Measurements from ENCODE around the gene TRAM2. TPM values are rescaled to one million over a fixed set of nuclear protein-coding genes. Genes with fewer than 3 reads are reported as not detected.

The TRAM2 gene
- total and polyA plus RNA-seq, 4 experiments from 2014 or later, result 2.7 to 11.3 (median 7.5) TPM

GRCh38 chr6:52514514-52514913 lies 62.3 kb downstream of the TRAM2 start:
- intact Hi-C loops (cut with micrococcal nuclease), result no loop called here
- H3K4me1 Mint-ChIP-seq, result peaks cover 0 to 4% (median 2%) of the 10 kb centered on the region in 4 donors
- H3K27me3 ChIP-seq (ENCODE audit: insufficient read depth, low read length), result no peaks in the 10 kb centered on the region
- H3K4me3 Mint-ChIP-seq, result no peak overlapping the region
- peaks cover 8% of the 10 kb centered on the region for H3K36me3 ChIP-seq (ENCODE audit: insufficient read depth, low read length)
- no peak overlapping the region for H3K27ac Mint-ChIP-seq
- H3K27ac ChIP-seq (ENCODE audit: low read depth, low read length), result no peak overlapping the region
- ChIA-PET CTCF (ENCODE audit: partially characterized antibody) (no interaction called here), POLR2A (ENCODE audit: partially characterized antibody) (no interaction called here)
- H3K4me3 ChIP-seq (ENCODE audit: low read length in 2 of 2), result no peak overlapping the region
- H3K27me3 Mint-ChIP-seq, result no peaks in the 10 kb centered on the region
- no peaks in the 10 kb centered on the region for H3K4me1 ChIP-seq (ENCODE audit: insufficient read depth, low read length)
- H3K9me3 Mint-ChIP-seq, result peaks cover 0 to 2% (median 0%) of the 10 kb centered on the region in 8 donors
- DNase-seq, result no peak
- peaks cover 51 to 68% of the 10 kb centered on the region in 2 donors for H3K36me3 Mint-ChIP-seq
- no peaks in the 10 kb centered on the region for H3K9me3 ChIP-seq (ENCODE audit: control insufficient read depth in 1 of 2, low read length in 2 of 2)

- Mint-ChIP-seq H3K27ac (peak overlapping the region in 1 of 7 donors; percentile 72), H3K4me3 (no peak overlapping the region), H3K9me3 (peaks cover 0 to 2% (median 0%) of the 10 kb centered on the region in 8 donors), H3K4me1 (peaks cover 0 to 4% (median 1%) of the 10 kb centered on the region in 4 donors), H3K27me3 (no peaks in the 10 kb centered on the region), H3K36me3 (peaks cover 53 to 70% of the 10 kb centered on the region in 2 donors)
- H3K4me1 ChIP-seq (ENCODE audit: insufficient read depth, low read length), result no peaks in the 10 kb centered on the region
- H3K9me3 ChIP-seq (ENCODE audit: control insufficient read depth in 1 of 2, low read length in 2 of 2), result no peaks in the 10 kb centered on the region
- H3K27me3 ChIP-seq (ENCODE audit: insufficient read depth, low read length), result no peaks in the 10 kb centered on the region
- no peak overlapping the region for H3K4me3 ChIP-seq (ENCODE audit: low read length in 2 of 2)
- no peak overlapping the region for H3K27ac ChIP-seq (ENCODE audit: low read depth, low read length)
- POLR2A ChIA-PET (ENCODE audit: partially characterized antibody), result no interaction called here
- peaks cover 8% of the 10 kb centered on the region for H3K36me3 ChIP-seq (ENCODE audit: insufficient read depth, low read length)
- CTCF ChIA-PET (ENCODE audit: partially characterized antibody), result no interaction called here
- no peak for DNase-seq
- intact Hi-C loops (cut with micrococcal nuclease), result no loop called here
Observed at GRCh38 chr6:52513896-52514295, 63.0 kb downstream of the TRAM2 start.

- H3K9me3 Mint-ChIP-seq, result peaks cover 0 to 2% (median 0%) of the 10 kb centered on the region in 8 donors
- Histone ChIP-seq H3K27me3 (ENCODE audit: insufficient read depth, low read length) (no peaks in the 10 kb centered on the region), H3K4me1 (ENCODE audit: insufficient read depth, low read length) (no peaks in the 10 kb centered on the region), H3K9me3 (ENCODE audit: control insufficient read depth in 1 of 2, low read length in 2 of 2) (no peaks in the 10 kb centered on the region), H3K4me3 (ENCODE audit: low read length in 2 of 2) (no peak overlapping the region), H3K27ac (ENCODE audit: low read depth, low read length) (no peak overlapping the region), H3K36me3 (ENCODE audit: insufficient read depth, low read length) (peaks cover 8% of the 10 kb centered on the region)
- CTCF ChIA-PET (ENCODE audit: partially characterized antibody), result no interaction called here
- peaks cover 56 to 72% of the 10 kb centered on the region in 2 donors for H3K36me3 Mint-ChIP-seq
- intact Hi-C loops (cut with micrococcal nuclease), result no loop called here
- peak overlapping the region in 3 of 7 donors; percentile 42 to 72 (median 61) for H3K27ac Mint-ChIP-seq
- H3K4me1 Mint-ChIP-seq, result peaks cover 0 to 4% (median under 1%) of the 10 kb centered on the region in 4 donors
- POLR2A ChIA-PET (ENCODE audit: partially characterized antibody), result no interaction called here
- H3K4me3 Mint-ChIP-seq, result no peak overlapping the region
- H3K27me3 Mint-ChIP-seq, result no peaks in the 10 kb centered on the region
- no peak for DNase-seq
Observed at GRCh38 chr6:52513464-52513863, 63.4 kb downstream of the TRAM2 start.

GRCh38 chr6:52512199-52512598 lies 64.7 kb downstream of the TRAM2 start:
- no peaks in the 10 kb centered on the region for H3K27me3 ChIP-seq (ENCODE audit: insufficient read depth, low read length)
- no peaks in the 10 kb centered on the region for H3K4me1 ChIP-seq (ENCODE audit: insufficient read depth, low read length)
- Mint-ChIP-seq H3K9me3 (no peaks in the 10 kb centered on the region), H3K27ac (peak overlapping the region in 2 of 7 donors; percentile 23 to 29), H3K4me3 (no peak overlapping the region), H3K27me3 (no peaks in the 10 kb centered on the region), H3K36me3 (peaks cover 66 to 84% of the 10 kb centered on the region in 2 donors), H3K4me1 (peaks cover 0 to 4% (median under 1%) of the 10 kb centered on the region in 4 donors)
- H3K27ac ChIP-seq (ENCODE audit: low read depth, low read length), result no peak overlapping the region
- intact Hi-C loops (cut with micrococcal nuclease), result no loop called here
- ChIA-PET POLR2A (ENCODE audit: partially characterized antibody) (no interaction called here), CTCF (ENCODE audit: partially characterized antibody) (no interaction called here)
- H3K36me3 ChIP-seq (ENCODE audit: insufficient read depth, low read length), result peaks cover 18% of the 10 kb centered on the region
- H3K4me3 ChIP-seq (ENCODE audit: low read length in 2 of 2), result no peak overlapping the region
- DNase-seq, result no peak
- H3K9me3 ChIP-seq (ENCODE audit: control insufficient read depth in 1 of 2, low read length in 2 of 2), result no peaks in the 10 kb centered on the region

GRCh38 chr6:52511572-52512151 lies 65.2 kb downstream of the TRAM2 start:
- no peak for DNase-seq
- Histone ChIP-seq H3K36me3 (ENCODE audit: insufficient read depth, low read length) (peaks cover 19% of the 10 kb centered on the region), H3K4me3 (ENCODE audit: low read length in 2 of 2) (no peak overlapping the region), H3K9me3 (ENCODE audit: control insufficient read depth in 1 of 2, low read length in 2 of 2) (no peaks in the 10 kb centered on the region), H3K4me1 (ENCODE audit: insufficient read depth, low read length) (no peaks in the 10 kb centered on the region), H3K27me3 (ENCODE audit: insufficient read depth, low read length) (no peaks in the 10 kb centered on the region), H3K27ac (ENCODE audit: low read depth, low read length) (no peak overlapping the region)
- H3K36me3 Mint-ChIP-seq, result peaks cover 66 to 88% of the 10 kb centered on the region in 2 donors
- intact Hi-C loops (cut with micrococcal nuclease), result no loop called here
- no peaks in the 10 kb centered on the region for H3K9me3 Mint-ChIP-seq
- H3K27ac Mint-ChIP-seq, result peak overlapping the region in 1 of 7 donors; percentile 23
- H3K4me1 Mint-ChIP-seq, result peaks cover 0 to 4% (median under 1%) of the 10 kb centered on the region in 4 donors
- POLR2A ChIA-PET (ENCODE audit: partially characterized antibody), result no interaction called here
- H3K27me3 Mint-ChIP-seq, result no peaks in the 10 kb centered on the region
- CTCF ChIA-PET (ENCODE audit: partially characterized antibody), result no interaction called here
- H3K4me3 Mint-ChIP-seq, result no peak overlapping the region

GRCh38 chr6:52511163-52511562 lies 65.7 kb downstream of the TRAM2 start:
- ChIA-PET CTCF (ENCODE audit: partially characterized antibody) (no interaction called here), POLR2A (ENCODE audit: partially characterized antibody) (no interaction called here)
- Mint-ChIP-seq H3K27ac (no peak overlapping the region), H3K4me1 (peaks cover 0 to 4% (median under 1%) of the 10 kb centered on the region in 4 donors), H3K4me3 (no peak overlapping the region), H3K9me3 (no peaks in the 10 kb centered on the region), H3K27me3 (no peaks in the 10 kb centered on the region), H3K36me3 (peaks cover 66 to 89% of the 10 kb centered on the region in 2 donors)
- H3K4me3 ChIP-seq (ENCODE audit: low read length in 2 of 2), result no peak overlapping the region
- H3K36me3 ChIP-seq (ENCODE audit: insufficient read depth, low read length), result peaks cover 19% of the 10 kb centered on the region
- no peaks in the 10 kb centered on the region for H3K4me1 ChIP-seq (ENCODE audit: insufficient read depth, low read length)
- intact Hi-C loops (cut with micrococcal nuclease), result no loop called here
- no peak for DNase-seq
- H3K27me3 ChIP-seq (ENCODE audit: insufficient read depth, low read length), result no peaks in the 10 kb centered on the region
- H3K27ac ChIP-seq (ENCODE audit: low read depth, low read length), result no peak overlapping the region
- no peaks in the 10 kb centered on the region for H3K9me3 ChIP-seq (ENCODE audit: control insufficient read depth in 1 of 2, low read length in 2 of 2)

- ChIA-PET CTCF (ENCODE audit: partially characterized antibody) (no interaction called here), POLR2A (ENCODE audit: partially characterized antibody) (no interaction called here)
- H3K9me3 Mint-ChIP-seq, result no peaks in the 10 kb centered on the region
Observed at GRCh38 chr6:52510213-52510562, 66.7 kb downstream of the TRAM2 start.

More at GRCh38 chr6:52510213-52510562, 66.7 kb downstream of the TRAM2 start:
- intact Hi-C loops (cut with micrococcal nuclease), result no loop called here
- Histone ChIP-seq H3K27ac (ENCODE audit: low read depth, low read length) (no peak overlapping the region), H3K36me3 (ENCODE audit: insufficient read depth, low read length) (peaks cover 22% of the 10 kb centered on the region), H3K4me1 (ENCODE audit: insufficient read depth, low read length) (no peaks in the 10 kb centered on the region), H3K4me3 (ENCODE audit: low read length in 2 of 2) (no peak overlapping the region), H3K27me3 (ENCODE audit: insufficient read depth, low read length) (no peaks in the 10 kb centered on the region), H3K9me3 (ENCODE audit: control insufficient read depth in 1 of 2, low read length in 2 of 2) (no peaks in the 10 kb centered on the region)
- Mint-ChIP-seq H3K36me3 (peaks cover 62 to 82% of the 10 kb centered on the region in 2 donors), H3K4me1 (peaks cover 0 to 4% (median under 1%) of the 10 kb centered on the region in 4 donors), H3K27ac (no peak overlapping the region), H3K4me3 (no peak overlapping the region), H3K27me3 (no peaks in the 10 kb centered on the region)
- DNase-seq, result no peak

Data from CD4-positive, alpha-beta memory T cell (primary cell).